SU-DHL-6 (cell line): ENCODE measurements around the gene IQCH.

Source experiments
- EZH2phosphoT487 ChIP-seq: fragments of 200-600 bp; sonication (generic), shearing (Covaris generic); conservative IDR thresholded peaks from 2 replicates; pipeline ENCODE4 v1.6.1; 2018; ENCODE audit warnings: mild to moderate bottlenecking, antibody characterized with exemption, low read length, moderate library complexity, mixed read lengths
- TF ChIP-seq, protein P1 (sequence below): fragments of 200-600 bp; sonication (generic); IDR thresholded peaks from one replicate; pipeline ENCODE4 v1.5.1; 2017; ENCODE audit warnings: antibody characterized with exemption, mild to moderate bottlenecking, low read length, moderate library complexity; ENCODE audit not compliant: insufficient read depth, poor library complexity, severe bottlenecking

DNA sequence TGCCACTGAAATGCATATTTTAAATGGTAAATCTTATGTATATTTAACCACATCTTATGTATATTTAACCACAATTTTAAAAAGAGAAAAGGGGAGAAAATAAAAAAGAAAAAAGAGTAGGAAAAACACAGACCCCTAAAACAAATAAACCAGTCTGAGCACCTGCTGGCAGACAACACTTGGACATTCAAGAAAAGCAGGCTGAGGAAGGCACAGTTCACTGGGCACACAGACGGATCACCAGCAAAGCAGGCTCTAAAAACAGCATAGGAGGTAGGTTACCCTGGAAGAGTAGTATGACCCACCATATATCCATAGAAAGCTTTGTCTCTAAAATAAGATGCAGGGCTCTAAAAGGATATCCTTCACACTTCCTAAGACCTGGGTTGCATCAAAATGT lies 27.2 kb upstream of the IQCH start:
- TF ChIP-seq, protein P1, sequence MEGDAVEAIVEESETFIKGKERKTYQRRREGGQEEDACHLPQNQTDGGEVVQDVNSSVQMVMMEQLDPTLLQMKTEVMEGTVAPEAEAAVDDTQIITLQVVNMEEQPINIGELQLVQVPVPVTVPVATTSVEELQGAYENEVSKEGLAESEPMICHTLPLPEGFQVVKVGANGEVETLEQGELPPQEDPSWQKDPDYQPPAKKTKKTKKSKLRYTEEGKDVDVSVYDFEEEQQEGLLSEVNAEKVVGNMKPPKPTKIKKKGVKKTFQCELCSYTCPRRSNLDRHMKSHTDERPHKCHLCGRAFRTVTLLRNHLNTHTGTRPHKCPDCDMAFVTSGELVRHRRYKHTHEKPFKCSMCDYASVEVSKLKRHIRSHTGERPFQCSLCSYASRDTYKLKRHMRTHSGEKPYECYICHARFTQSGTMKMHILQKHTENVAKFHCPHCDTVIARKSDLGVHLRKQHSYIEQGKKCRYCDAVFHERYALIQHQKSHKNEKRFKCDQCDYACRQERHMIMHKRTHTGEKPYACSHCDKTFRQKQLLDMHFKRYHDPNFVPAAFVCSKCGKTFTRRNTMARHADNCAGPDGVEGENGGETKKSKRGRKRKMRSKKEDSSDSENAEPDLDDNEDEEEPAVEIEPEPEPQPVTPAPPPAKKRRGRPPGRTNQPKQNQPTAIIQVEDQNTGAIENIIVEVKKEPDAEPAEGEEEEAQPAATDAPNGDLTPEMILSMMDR: no peak
- TF ChIP-seq EZH2phosphoT487: no peak
